Heart left ventricle (tissue), 16 donors: ENCODE measurements around the gene LSM14A. TPM values are rescaled to one million over a fixed set of nuclear protein-coding genes. Genes with fewer than 3 reads are reported as not detected.
"Not testable (repeated sequence)": the region's sequence is repeated elsewhere in the genome, so short reads cannot be mapped to it uniquely, and the experiment has no call there.

Experiments used
- ATAC-seq, 4 donors: fragments of 200-7000 bp; cut with Tn5 transposase; one replicate each; pipeline ENCODE4 v1.9.1; 2020 to 2022; ENCODE audit warnings: moderate library complexity in 4 of 4, mild to moderate bottlenecking in 3 of 4, moderate number of reproducible peaks in 1 of 4
- DNase-seq, 5 donors: peaks; one replicate each; pipeline ENCODE4 v3.0.0-alpha.2; 2020
- H3K27ac ChIP-seq, 12 donors: fragments of 200-600 bp; sonication (generic) in 4 of 12; one replicate each; pipeline versions ENCODE4 v1.5.0 to v1.8.0; 2016 to 2022; ENCODE audit warnings: mild to moderate bottlenecking in 2 of 12
- H3K27me3 ChIP-seq, 9 donors: fragments of 200-600 bp; sonication (generic) in 2 of 9; one replicate each; pipeline versions ENCODE4 v1.5.1 to v1.8.0; 2016 to 2022; ENCODE audit warnings: mild to moderate bottlenecking in 3 of 9
- H3K36me3 ChIP-seq, 9 donors: fragments of 200-600 bp; sonication (generic) in 2 of 9; one replicate each; pipeline versions ENCODE4 v1.5.0 to v1.8.0; 2018 to 2022; ENCODE audit warnings: mild to moderate bottlenecking in 2 of 9
- H3K4me1 ChIP-seq, 12 donors: fragments of 200-600 bp; sonication (generic) in 4 of 12; one replicate each; pipeline versions ENCODE4 v1.5.0 to v1.8.0; 2016 to 2022; ENCODE audit warnings: mild to moderate bottlenecking in 3 of 12
- H3K4me3 ChIP-seq, 12 donors: fragments of 200-600 bp; sonication (generic) in 4 of 12; one replicate each; pipeline versions ENCODE4 v1.5.0 to v1.8.0; 2017 to 2022; ENCODE audit warnings: mild to moderate bottlenecking in 9 of 12, moderate library complexity in 4 of 12
- H3K9me3 ChIP-seq, 12 donors: fragments of 200-600 bp; sonication (generic) in 4 of 12; one replicate each; pipeline versions ENCODE4 v1.5.0 to v1.8.0; 2016 to 2022; ENCODE audit warnings: mild to moderate bottlenecking in 1 of 12
- CTCF ChIP-seq, 12 donors: fragments of 200-600 bp; sonication (generic) in 4 of 12; IDR thresholded peaks; one replicate each; pipeline versions ENCODE4 v1.5.0 to v1.8.0; 2018 to 2022; ENCODE audit warnings: antibody characterized with exemption in 12 of 12, mild to moderate bottlenecking in 5 of 12
- POLR2A ChIP-seq, 2 donors: fragments of 450-650 bp; IDR thresholded peaks; one replicate each; pipeline ENCODE4 v1.6.1; 2017; ENCODE audit warnings: antibody characterized with exemption in 2 of 2, mild to moderate bottlenecking in 2 of 2, moderate library complexity in 2 of 2
- WGBS, 4 donors: extraction: QIAGEN DNeasy Blood & Tissue Kit in 2 of 4; methylation state at CpG; one replicate each; pipeline versions ENCODE4 v1.1.5 to v1.1.7; 2013 to 2018; 5-methylcytosine and 5-hydroxymethylcytosine counted together
- intact Hi-C, 10 donors: fragments of 100-400 bp; cut with DNase I; formaldehyde crosslinking; loops; one replicate each; pipeline versions ENCODE4 v1.11.1 to v1.14.2; 2022
- polyA plus RNA-seq, 2 donors: library from polyadenylated mRNA; stranded (reverse); fragments of 200-250 nt; gene quantifications; one replicate each; pipeline ENCODE4 v1.2.3, GENCODE V29; 2013
- total RNA-seq, 9 donors: library from RNA; depleted of rRNA in 2 of 9; stranded (reverse); fragments of >200 nt in 2 of 9; fragmentation: NEBNext Ultra II Directional in 3 of 9; extraction: Animal tissue kit (Norgen Biotek cat#: 25700) in 3 of 9; gene quantifications; one replicate each; pipeline versions ENCODE4 v1.1.0 to v1.2.4, GENCODE V29; 2016 to 2023
- donor health status: ischemic (EF 13 %, LVEDD 7.1; RV severe dilation, severe dysfunction).
- donor health status: healthy with polysubstance abuse.
- donor health status: DM: no; HTN: yes; CAD: no.
- donor health status: DM: no; HTN: no; CAD: no.
- donor health status: ischemic (EF 25% LVEDD 6.9; RV normal size, moderate dysfunction).
- donor health status: ischemic (EF 25% LVEDD 5.7; RV mildly dilated, moderate dysfunction).
- donor health status: healthy.
- donor health status: DM: yes; HTN: yes; CAD: no.
- donor health status: ischemic (EF 35%, LVEDD 5.7; RV mildly dilated, moderate dysfunction).
- donor health status: nonischemic (EF 11% LVEDD 7.7; RV severe dilation, severe dysfunction).
- donor health status: DM: yes; HTN: yes; CAD: no.
- donor health status: PGD.
- donor health status: ischemic (EF 29% LVEDD 5.4; RV normal size, mild dysfunction).
- donor health status: nonischemic (EF 23%, LVEDD 6.1; RV moderate dilation, normal function).

Gene LSM14A
- total and polyA plus RNA-seq, 11 donors, result 34.6 to 109 (median 70.5) TPM

DNA sequence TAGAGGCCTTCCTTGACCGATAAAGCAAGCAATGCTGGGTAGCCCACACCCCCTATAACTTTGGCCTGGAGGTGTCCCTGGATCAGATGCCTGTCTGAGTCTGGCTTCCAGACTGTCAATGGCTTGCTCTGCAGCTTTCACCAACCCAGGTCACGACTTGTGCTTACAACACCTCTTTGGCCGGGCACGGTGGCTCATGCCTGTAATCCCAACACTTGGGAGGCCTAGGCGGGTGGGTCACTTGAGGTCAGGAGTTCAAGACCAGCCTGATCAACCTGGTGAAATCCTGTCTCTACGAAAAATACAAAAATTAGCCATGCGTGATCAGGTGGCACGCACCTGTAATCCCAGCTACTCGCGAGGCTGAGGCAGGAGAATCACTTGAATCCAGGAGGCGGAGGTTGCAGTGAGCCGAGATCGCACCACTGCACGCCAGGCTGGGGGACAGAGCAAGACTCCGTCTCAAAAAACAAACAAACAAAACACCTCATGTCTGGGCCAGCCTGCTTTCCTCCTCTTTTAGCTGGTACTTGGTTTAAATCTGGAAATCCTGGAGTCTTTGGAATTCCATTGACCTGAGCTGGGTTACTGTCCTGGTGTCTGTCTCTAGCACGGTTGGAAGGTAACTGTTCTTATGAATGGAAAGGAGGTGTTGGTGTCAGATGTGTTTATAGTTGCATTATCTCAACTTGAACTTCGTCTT lies 71.7 kb downstream of the LSM14A start:
- DNase-seq, result no peak
- H3K4me3 ChIP-seq, result no peak overlapping the region
- peak in 2 of 4 donors; percentile 30 to 35 for ATAC-seq
- H3K27ac ChIP-seq, result no peak overlapping the region
- WGBS, 4 donors, result 77 to 87% (median 84%) methylated on average over 15 to 17 of the region's 17 CpGs
- H3K27me3 ChIP-seq, result no peaks in the 10 kb centered on the region
- H3K9me3 ChIP-seq, result no peaks in the 10 kb centered on the region
- H3K36me3 ChIP-seq, result no peaks in the 10 kb centered on the region
- TF ChIP-seq CTCF (IDR thresholded peaks at IDR 0.05) (no peak), POLR2A (IDR thresholded peaks at IDR 0.05) (no peak)
- peaks cover 0 to 15% (median 4%) of the 10 kb centered on the region in 12 donors for H3K4me1 ChIP-seq
- intact Hi-C loops, result no loop called here

DNA sequence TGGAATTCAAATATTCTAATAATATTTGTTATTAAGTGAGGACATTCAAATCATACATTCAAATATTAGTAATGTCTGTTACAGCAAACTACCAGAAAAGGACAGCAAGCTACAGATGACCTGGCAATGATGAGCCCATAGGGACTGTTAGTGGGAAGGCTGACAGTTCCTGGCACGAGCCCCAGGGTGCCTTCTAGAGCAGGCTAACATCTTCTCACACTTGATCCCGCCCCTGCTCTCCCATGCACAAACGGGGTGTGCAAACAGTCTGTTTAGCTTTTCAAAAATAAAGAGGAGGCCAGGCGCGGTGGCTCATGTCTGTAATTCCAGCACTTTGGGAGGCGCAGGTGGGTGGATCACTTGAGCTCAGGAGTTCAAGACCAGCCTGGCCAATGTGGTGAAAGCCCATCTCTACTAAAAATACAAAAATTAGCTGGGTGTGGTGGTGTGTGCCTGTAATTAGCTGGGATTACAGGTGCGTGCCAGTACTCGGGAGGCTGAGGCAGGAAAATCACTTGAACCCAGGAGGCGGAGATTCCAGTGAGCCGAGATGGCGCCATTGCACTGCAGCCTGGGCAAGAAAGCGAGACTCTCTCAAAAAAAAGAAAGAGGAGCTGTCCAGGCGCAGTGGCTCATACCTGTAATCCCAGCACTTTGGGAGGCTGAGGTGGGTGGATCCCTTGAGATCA lies 72.5 kb downstream of the LSM14A start:
- Histone ChIP-seq H3K36me3 (no peaks in the 10 kb centered on the region), H3K9me3 (no peaks in the 10 kb centered on the region), H3K27ac (no peak overlapping the region), H3K4me1 (peaks cover 0 to 15% (median 4%) of the 10 kb centered on the region in 12 donors), H3K27me3 (no peaks in the 10 kb centered on the region), H3K4me3 (no peak overlapping the region)
- DNase-seq (peak in 1 of 5 donors; percentile 48), ATAC-seq (peak in 1 of 4 donors; percentile 54)
- intact Hi-C loops, result no loop called here
- WGBS, 4 donors, result 75 to 85% (median 81%) methylated on average over 13 of the region's 13 CpGs
- no peak for TF ChIP-seq POLR2A (IDR thresholded peaks at IDR 0.05)
- TF ChIP-seq CTCF (IDR thresholded peaks at IDR 0.05), result no peak

GRCh38 chr19:34246340-34246739 lies 74.0 kb downstream of the LSM14A start:
- TF ChIP-seq CTCF (IDR thresholded peaks at IDR 0.05) (no peak), POLR2A (IDR thresholded peaks at IDR 0.05) (no peak)
- H3K4me3 ChIP-seq, result no peak overlapping the region
- H3K27me3 ChIP-seq, result no peaks in the 10 kb centered on the region
- intact Hi-C loops, result no loop called here
- no peaks in the 10 kb centered on the region for H3K36me3 ChIP-seq
- H3K9me3 ChIP-seq, result no peaks in the 10 kb centered on the region
- no peak for DNase-seq
- no peak overlapping the region for H3K27ac ChIP-seq
- no peak for ATAC-seq
- WGBS, 4 donors, result 78 to 87% (median 83%) methylated on average over 4 of the region's 4 CpGs
- H3K4me1 ChIP-seq, result peaks cover 0 to 15% (median 4%) of the 10 kb centered on the region in 12 donors

- 88 to 94% (median 92%) methylated on average over 4 of the region's 4 CpGs for WGBS, 4 donors
- intact Hi-C loops, result no loop called here
- Histone ChIP-seq H3K27ac (no peak overlapping the region), H3K4me3 (no peak overlapping the region), H3K9me3 (no peaks in the 10 kb centered on the region), H3K4me1 (peaks cover 0 to 15% (median 4%) of the 10 kb centered on the region in 12 donors), H3K27me3 (no peaks in the 10 kb centered on the region), H3K36me3 (no peaks in the 10 kb centered on the region)
- no peak for TF ChIP-seq POLR2A (IDR thresholded peaks at IDR 0.05)
- no peak for TF ChIP-seq CTCF (IDR thresholded peaks at IDR 0.05)
- ATAC-seq (no peak), DNase-seq (no peak)
Measured at GRCh38 chr19:34248941-34249340, 76.6 kb downstream of the LSM14A start.

DNA sequence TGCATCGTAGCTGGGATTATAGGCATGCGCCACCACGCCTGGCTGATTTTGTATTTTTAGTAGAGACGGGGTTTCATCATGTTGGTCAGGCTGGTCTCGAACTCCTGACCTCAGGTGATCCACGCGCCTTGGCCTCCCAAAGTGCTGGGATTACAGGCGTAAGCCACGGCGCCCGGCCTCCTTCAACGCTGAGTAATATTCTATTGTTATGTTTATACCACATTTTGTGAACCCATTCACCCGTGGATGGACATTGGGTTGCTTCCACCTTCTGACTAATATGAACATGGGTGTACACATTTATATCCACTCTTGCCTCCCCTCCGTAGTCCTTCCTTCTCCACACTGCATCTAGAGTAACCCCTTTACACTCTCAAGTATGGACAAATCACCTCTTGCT lies 80.9 kb downstream of the LSM14A start:
- peak overlapping the region in 1 of 12 donors; percentile 99 for H3K27ac ChIP-seq
- 92 to 96% (median 96%) methylated on average over 14 of the region's 14 CpGs for WGBS, 4 donors
- not testable (repeated sequence) for DNase-seq, H3K9me3 ChIP-seq, H3K4me3 ChIP-seq, ATAC-seq, H3K27me3 ChIP-seq, H3K36me3 ChIP-seq
- intact Hi-C loops, result loop anchor here in 3 of 10 donors (5.0 to 10.0 kb wide), 2 partner anchors 82 to 84 kb away; no protein-coding TSS in a partner anchor
- peaks cover 0 to 36% (median 19%) of the 10 kb centered on the region in 12 donors for H3K4me1 ChIP-seq

DNA sequence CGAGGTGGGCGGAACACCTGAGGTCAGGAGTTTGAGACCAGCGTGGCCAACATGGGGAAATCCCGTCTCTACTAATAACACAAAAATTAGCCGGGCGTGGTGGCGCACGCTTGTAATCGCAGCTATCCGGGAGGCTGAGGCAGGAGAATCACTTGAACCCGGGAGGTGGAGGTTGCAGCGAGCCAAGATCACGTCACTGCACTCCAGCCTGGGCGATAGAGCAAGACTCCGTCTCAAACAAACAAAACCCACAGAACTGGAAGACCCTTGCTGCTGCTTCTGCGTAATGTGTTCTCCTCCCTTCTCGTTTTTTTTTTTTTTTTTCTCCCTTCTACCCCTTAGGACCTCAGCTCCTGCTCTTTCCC lies 81.4 kb downstream of the LSM14A start:
- Histone ChIP-seq H3K4me1 (peaks cover 0 to 36% (median 19%) of the 10 kb centered on the region in 12 donors), H3K4me3 (peak overlapping the region; percentile 66 to 100 (median 84)), H3K27ac (peak overlapping the region in 11 of 12 donors; percentile 91 to 99 (median 96))
- intact Hi-C loops, result loop anchor here in 4 of 10 donors (2.0 to 10.0 kb wide), 3 partner anchors 81 to 84 kb away; no protein-coding TSS in a partner anchor
- not testable (repeated sequence) for ATAC-seq, H3K36me3 ChIP-seq, H3K27me3 ChIP-seq, DNase-seq, H3K9me3 ChIP-seq
- 67 to 71% (median 69%) methylated on average over 17 of the region's 17 CpGs for WGBS, 4 donors
